MCF 10A (cell line): Measurements from ENCODE around the gene TCIRG1. TPM values are rescaled to one million over a fixed set of nuclear protein-coding genes. Genes with fewer than 3 reads are reported as not detected.

Experiments used
- BruUV-seq: library from RNA; stranded (reverse); fragments of 400-500 nt; replicated peaks from 2 replicates; lab custom pipeline; 2021; lab: Mats Ljungman, UMichigan
- CTCF ChIA-PET: fragments of 300-600 bp; sonication (Branson Sonifier 250); formaldehyde crosslinking; extraction: SDS; loops from one replicate; lab custom pipeline; 2021; ENCODE audit warnings: antibody characterized with exemption, inconsistent platforms; lab: Yijun Ruan, JAX
- POLR2A ChIA-PET: fragments of 300-600, 350-650 bp; sonication (Branson Sonifier 250); formaldehyde crosslinking; extraction: SDS; loops from one replicate; lab custom pipeline; 2020; ENCODE audit warnings: antibody characterized with exemption, inconsistent platforms; lab: Yijun Ruan, JAX
- DNase-seq: peaks from one replicate; pipeline ENCODE4 v3.0.0-alpha.2; 2018; ENCODE audit not compliant: unreplicated experiment
- H3K27ac Mint-ChIP-seq: one replicate; pipeline ENCODE4 v1.8.0; 2022; ENCODE audit warnings: mild to moderate bottlenecking, low read depth, mixed read lengths; ENCODE audit not compliant: unreplicated experiment
- H3K27me3 Mint-ChIP-seq: one replicate; pipeline ENCODE4 v1.8.0; 2022; ENCODE audit warnings: mixed read lengths; ENCODE audit not compliant: insufficient read depth, unreplicated experiment
- H3K36me3 Mint-ChIP-seq: one replicate; pipeline ENCODE4 v1.8.0; 2022; ENCODE audit warnings: mild to moderate bottlenecking, moderate library complexity, mixed read lengths; ENCODE audit not compliant: insufficient read depth, unreplicated experiment
- H3K4me1 Mint-ChIP-seq: one replicate; pipeline ENCODE4 v1.8.0; 2022; ENCODE audit warnings: mixed read lengths; ENCODE audit not compliant: insufficient read depth, unreplicated experiment
- H3K4me3 Mint-ChIP-seq: one replicate; pipeline ENCODE4 v1.8.0; 2022; ENCODE audit warnings: mild to moderate bottlenecking, moderate library complexity, mixed read lengths; ENCODE audit not compliant: unreplicated experiment
- H3K9me3 Mint-ChIP-seq: one replicate; pipeline ENCODE4 v1.8.0; 2022; ENCODE audit warnings: mixed read lengths; ENCODE audit not compliant: unreplicated experiment
- CTCF ChIP-seq: fragments of 200-600 bp; IDR thresholded peaks from one replicate; pipeline ENCODE4 v1.8.0; 2022; ENCODE audit warnings: antibody characterized with exemption, mild to moderate bottlenecking; ENCODE audit not compliant: unreplicated experiment
- intact Hi-C: fragments of 100-400 bp; cut with micrococcal nuclease; formaldehyde crosslinking; loops from 2 replicates; pipeline ENCODE4 v1.14.1; 2022
- total RNA-seq: library from RNA; stranded (reverse); gene quantifications from 2 replicates; pipeline ENCODE4 v1.2.3, GENCODE V29; 2022

Gene TCIRG1
- total RNA-seq, 1 experiment from 2014 or later: 12.3 TPM

GRCh38 chr11:68044898-68045351 lies 6.1 kb downstream of the TCIRG1 start:
- CTCF ChIA-PET: interaction anchor here (0.6 to 0.8 kb wide), 3 partner anchors 35 to 394 kb away, joined by 3 to 6 read pairs (median 3); partner anchors contain the start of gene ALDH3B1
- no peaks in the 10 kb centered on the region for H3K36me3 Mint-ChIP-seq
- no peak overlapping the region for H3K4me3 Mint-ChIP-seq
- no peak overlapping the region for H3K27ac Mint-ChIP-seq
- no peak for TF ChIP-seq CTCF
- intact Hi-C loops: no loop called here
- BruUV-seq: no TSS peak
- no peaks in the 10 kb centered on the region for H3K4me1 Mint-ChIP-seq
- no peaks in the 10 kb centered on the region for H3K27me3 Mint-ChIP-seq
- no peak for DNase-seq
- POLR2A ChIA-PET: no interaction called here
- no peaks in the 10 kb centered on the region for H3K9me3 Mint-ChIP-seq

DNA sequence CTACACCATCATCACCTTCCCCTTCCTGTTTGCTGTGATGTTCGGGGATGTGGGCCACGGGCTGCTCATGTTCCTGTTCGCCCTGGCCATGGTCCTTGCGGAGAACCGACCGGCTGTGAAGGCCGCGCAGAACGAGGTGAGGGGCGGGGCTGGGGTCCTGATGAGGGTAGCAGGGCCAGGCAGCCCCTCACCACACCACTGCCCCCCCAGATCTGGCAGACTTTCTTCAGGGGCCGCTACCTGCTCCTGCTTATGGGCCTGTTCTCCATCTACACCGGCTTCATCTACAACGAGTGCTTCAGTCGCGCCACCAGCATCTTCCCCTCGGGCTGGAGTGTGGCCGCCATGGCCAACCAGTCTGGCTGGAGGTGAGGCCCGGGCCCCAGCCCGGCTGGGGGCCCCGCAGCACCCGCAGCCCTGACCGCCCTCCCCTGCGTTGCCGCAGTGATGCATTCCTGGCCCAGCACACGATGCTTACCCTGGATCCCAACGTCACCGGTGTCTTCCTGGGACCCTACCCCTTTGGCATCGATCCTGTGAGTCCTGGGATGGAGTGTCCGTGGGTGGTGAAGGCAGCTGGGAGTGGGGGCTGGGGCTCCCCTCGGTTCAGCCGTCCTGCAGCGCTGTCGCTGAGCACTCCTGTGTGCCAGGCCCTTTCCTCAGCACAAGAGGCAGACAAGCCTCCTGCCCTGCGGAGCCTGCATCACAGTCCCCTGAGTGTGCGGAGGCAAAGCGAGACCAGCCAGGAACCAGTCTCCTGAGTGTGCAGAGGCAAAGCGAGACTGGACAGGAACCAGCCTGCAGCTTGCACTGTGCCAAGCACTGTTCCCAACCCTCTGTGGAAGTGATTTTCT lies 8.8 kb downstream of the TCIRG1 start:
- BruUV-seq: no TSS peak

GRCh38 chr11:68048681-68049508 lies 10.1 kb downstream of the TCIRG1 start:
- ChIA-PET CTCF (interaction anchor here (0.7 kb wide), 1 partner anchor 202 kb away, joined by 3 read pairs; no protein-coding TSS in a partner anchor), POLR2A (interaction anchor here (0.7 to 1.3 kb wide), 2 partner anchors 10 to 149 kb away, joined by 3 read pairs; partner anchors contain the start of gene TCIRG1)
- H3K4me3 Mint-ChIP-seq: no peak overlapping the region
- H3K27me3 Mint-ChIP-seq: no peaks in the 10 kb centered on the region
- intact Hi-C loops: no loop called here
- no peaks in the 10 kb centered on the region for H3K9me3 Mint-ChIP-seq
- DNase-seq: no peak
- no peak overlapping the region for H3K27ac Mint-ChIP-seq
- H3K36me3 Mint-ChIP-seq: peaks cover 5% of the 10 kb centered on the region
- no peak for TF ChIP-seq CTCF
- BruUV-seq: no TSS peak
- no peaks in the 10 kb centered on the region for H3K4me1 Mint-ChIP-seq

More for the DNA sequence above, 8.8 kb downstream of the TCIRG1 start:
- Mint-ChIP-seq H3K36me3 (peaks cover 5% of the 10 kb centered on the region), H3K4me1 (no peaks in the 10 kb centered on the region), H3K27ac (no peak overlapping the region), H3K9me3 (no peaks in the 10 kb centered on the region), H3K27me3 (no peaks in the 10 kb centered on the region), H3K4me3 (no peak overlapping the region)
- CTCF ChIA-PET: interaction anchor here (0.7 kb wide), 1 partner anchor 200 kb away, joined by 3 read pairs; no protein-coding TSS in a partner anchor
- POLR2A ChIA-PET: interaction anchor here (1.3 kb wide), 1 partner anchor 8 kb away, joined by 3 read pairs; the partner anchor contains the start of gene TCIRG1
- DNase-seq: no peak
- no peak for TF ChIP-seq CTCF
- intact Hi-C loops: no loop called here
